ENCODE data around the gene ROS1. TPM values are rescaled to one million over a fixed set of nuclear protein-coding genes. Genes with fewer than 3 reads are reported as not detected.

ROS1 gene
- total RNA-seq, 4 donors from 2014 or later = not detected

DNA sequence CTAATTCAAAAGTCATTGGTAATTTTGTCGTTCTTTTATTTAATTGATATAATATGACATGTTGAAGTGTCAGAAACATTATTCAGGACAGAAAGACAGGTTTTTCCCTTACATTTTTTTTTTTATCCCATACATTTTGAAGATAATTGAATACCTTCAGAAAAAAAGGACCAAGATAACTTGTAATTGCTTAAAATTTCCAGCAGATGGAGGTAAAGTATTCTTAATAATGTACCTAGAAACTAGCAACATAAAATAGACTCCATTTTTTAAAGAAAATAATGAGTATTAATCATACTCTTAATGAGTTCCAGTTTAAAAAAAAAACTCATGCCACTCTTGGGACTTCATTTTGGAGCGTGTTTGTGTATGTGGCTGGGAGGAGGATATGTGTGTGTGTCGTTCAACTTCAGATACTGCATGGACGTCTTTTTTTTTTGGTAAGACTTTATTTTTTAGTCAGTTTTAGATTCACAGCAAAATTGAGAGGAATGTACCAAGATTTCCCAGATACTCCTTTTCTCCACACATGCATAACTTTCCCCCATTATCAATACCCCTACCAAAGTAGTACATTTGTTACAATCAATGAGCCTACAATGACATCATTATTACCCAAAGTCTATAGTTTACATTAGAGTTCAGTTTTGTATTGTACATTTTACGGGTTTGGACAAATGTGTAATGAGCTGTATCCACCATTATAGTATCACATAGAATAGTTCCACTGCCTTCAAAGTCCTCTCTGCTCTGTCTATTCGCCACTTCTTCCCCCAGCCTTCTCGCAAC is 79.4 kb downstream of the ROS1 start:
- TF ChIP-seq, protein P1, sequence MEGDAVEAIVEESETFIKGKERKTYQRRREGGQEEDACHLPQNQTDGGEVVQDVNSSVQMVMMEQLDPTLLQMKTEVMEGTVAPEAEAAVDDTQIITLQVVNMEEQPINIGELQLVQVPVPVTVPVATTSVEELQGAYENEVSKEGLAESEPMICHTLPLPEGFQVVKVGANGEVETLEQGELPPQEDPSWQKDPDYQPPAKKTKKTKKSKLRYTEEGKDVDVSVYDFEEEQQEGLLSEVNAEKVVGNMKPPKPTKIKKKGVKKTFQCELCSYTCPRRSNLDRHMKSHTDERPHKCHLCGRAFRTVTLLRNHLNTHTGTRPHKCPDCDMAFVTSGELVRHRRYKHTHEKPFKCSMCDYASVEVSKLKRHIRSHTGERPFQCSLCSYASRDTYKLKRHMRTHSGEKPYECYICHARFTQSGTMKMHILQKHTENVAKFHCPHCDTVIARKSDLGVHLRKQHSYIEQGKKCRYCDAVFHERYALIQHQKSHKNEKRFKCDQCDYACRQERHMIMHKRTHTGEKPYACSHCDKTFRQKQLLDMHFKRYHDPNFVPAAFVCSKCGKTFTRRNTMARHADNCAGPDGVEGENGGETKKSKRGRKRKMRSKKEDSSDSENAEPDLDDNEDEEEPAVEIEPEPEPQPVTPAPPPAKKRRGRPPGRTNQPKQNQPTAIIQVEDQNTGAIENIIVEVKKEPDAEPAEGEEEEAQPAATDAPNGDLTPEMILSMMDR (IDR thresholded peaks at IDR 0.05 in 4 of 5, conservative IDR thresholded peaks at IDR 0.05 in 1 of 5) = peak in 4 of 5 experiments; percentile 23 to 55 (median 53)
- TF ChIP-seq POLR2A (IDR thresholded peaks at IDR 0.05) = no peak
- DNase-seq = no peak
- Histone ChIP-seq H3K4me3 (peak overlapping the region in 2 of 4 donors; percentile 11 to 18), H3K36me3 (no peaks in the 10 kb centered on the region), H3K9me3 (no peaks in the 10 kb centered on the region), H3K4me1 (no peaks in the 10 kb centered on the region), H3K27ac (no peak overlapping the region), H3K27me3 (no peaks in the 10 kb centered on the region)
- peak; percentile 33 to 44 for ATAC-seq
- intact Hi-C loops (cut with DNase I; ENCODE audit: low total_unique reads) (loop anchor here (1.0 kb wide), 1 partner anchor 210 kb away; no protein-coding TSS in a partner anchor), in situ Hi-C loops (cut with MboI; ENCODE audit: low sequenced_read_pairs in 4 of 4) (loop anchor here (5.0 to 25.0 kb wide), 6 partner anchors 98 to 384 kb away; partner anchors contain the start of gene GOPC (in 2 of the 4))

DNA sequence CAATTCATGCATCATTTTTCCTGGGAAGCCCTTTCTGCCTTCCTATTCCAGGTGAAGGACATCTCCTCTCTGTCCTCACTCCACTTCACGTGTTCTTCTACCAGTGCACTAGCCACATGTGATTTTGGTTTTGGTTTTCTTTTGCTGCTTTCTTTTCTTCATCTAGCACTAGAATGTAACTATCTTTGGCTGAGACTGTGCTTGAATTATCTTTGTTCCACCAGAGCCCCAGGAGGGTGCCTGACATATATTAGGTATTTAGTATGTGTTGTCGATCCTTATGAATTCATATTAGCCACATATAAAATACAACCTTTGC is 80.5 kb downstream of the ROS1 start:
- Histone ChIP-seq H3K36me3 (no peaks in the 10 kb centered on the region), H3K4me3 (no peak overlapping the region), H3K27ac (no peak overlapping the region), H3K4me1 (no peaks in the 10 kb centered on the region), H3K9me3 (no peaks in the 10 kb centered on the region), H3K27me3 (no peaks in the 10 kb centered on the region)
- intact Hi-C loops (cut with DNase I; ENCODE audit: low total_unique reads) = loop anchor here (2.0 kb wide), 2 partner anchors 102 to 260 kb away; no protein-coding TSS in a partner anchor
- in situ Hi-C loops (cut with MboI; ENCODE audit: low sequenced_read_pairs in 4 of 4) = loop anchor here (5.0 to 25.0 kb wide), 6 partner anchors 100 to 383 kb away; partner anchors contain the start of gene GOPC (in 2 of the 4)
- DNase-seq (no peak), ATAC-seq (no peak)
- TF ChIP-seq POLR2A (IDR thresholded peaks at IDR 0.05) = no peak
- TF ChIP-seq, protein P1 (IDR thresholded peaks at IDR 0.05 in 4 of 5, conservative IDR thresholded peaks at IDR 0.05 in 1 of 5) = no peak

DNA sequence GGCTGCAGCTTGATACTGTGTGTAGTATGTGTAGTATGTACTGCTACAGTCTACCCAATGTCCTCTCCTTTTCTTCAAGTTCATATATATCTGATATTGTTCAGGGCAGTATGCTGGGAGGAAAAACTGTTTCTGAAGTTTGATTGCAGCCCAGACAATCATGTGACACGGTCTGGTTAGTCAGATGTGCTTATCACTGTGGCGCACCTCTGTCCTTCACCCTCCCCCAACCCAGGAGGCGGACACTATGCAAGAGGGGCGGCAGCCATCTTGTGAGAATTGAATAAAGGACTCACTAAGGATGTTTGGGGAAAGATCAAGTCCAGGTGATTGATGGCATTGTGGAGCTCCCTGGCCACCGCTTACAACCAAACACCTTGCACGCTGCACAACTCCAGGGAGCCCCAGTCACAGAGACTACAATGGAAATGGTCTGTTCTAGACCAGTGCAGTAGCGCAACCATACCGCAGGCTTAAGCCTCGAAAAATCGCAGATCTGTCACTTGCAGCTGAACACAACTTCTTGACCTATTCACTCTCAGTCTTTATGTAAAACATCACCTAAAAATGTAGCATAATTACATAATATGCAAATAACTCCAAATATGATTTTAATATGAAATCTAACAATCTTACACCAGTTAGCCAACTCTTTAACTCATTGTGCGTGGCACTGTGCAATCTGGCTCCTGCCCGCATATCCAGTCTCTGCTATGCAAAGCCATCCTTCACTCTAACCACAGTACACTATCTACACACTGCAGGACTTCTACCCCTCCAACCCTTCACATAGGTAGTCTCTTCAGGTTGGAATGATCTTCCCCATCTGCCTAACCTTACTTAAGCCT is 81.1 kb downstream of the ROS1 start:
- intact Hi-C loops (cut with DNase I; ENCODE audit: low total_unique reads) (loop anchor here (2.0 kb wide), 2 partner anchors 102 to 260 kb away; no protein-coding TSS in a partner anchor), in situ Hi-C loops (cut with MboI; ENCODE audit: low sequenced_read_pairs in 4 of 4) (loop anchor here (5.0 to 25.0 kb wide), 6 partner anchors 100 to 382 kb away; partner anchors contain the start of gene GOPC (in 2 of the 4))
- no peak for DNase-seq

DNA sequence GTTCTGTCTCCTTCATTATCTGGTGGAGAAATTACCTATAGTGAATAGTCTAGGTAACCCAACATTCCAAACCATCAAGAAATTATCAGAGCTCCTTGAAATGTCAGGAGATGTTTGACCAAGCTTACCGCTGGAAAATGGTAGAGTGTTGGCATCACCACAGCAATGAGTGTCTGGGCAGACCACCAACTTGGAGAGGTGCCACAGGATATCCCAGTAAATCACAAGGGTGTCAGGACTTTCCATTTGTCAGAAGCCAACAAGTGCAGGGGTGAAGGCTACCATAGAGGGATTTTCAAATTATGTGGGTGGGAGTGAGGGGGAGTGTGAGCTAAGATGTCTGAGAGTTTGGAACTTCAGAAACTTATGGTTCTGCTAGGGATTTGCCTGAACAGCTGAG is 87.2 kb downstream of the ROS1 start:
- ATAC-seq (no peak), DNase-seq (no peak)
- intact Hi-C loops (cut with DNase I; ENCODE audit: low total_unique reads) = no loop called here
- no peaks in the 10 kb centered on the region for H3K27me3 ChIP-seq
- H3K4me1 ChIP-seq = no peaks in the 10 kb centered on the region
- no peaks in the 10 kb centered on the region for H3K9me3 ChIP-seq
- H3K36me3 ChIP-seq = no peaks in the 10 kb centered on the region
- in situ Hi-C loops (cut with MboI; ENCODE audit: low sequenced_read_pairs in 4 of 4) = loop anchor here in 2 of 4 donors (25.0 kb wide), 2 partner anchors 249 to 376 kb away; no protein-coding TSS in a partner anchor
- no peak for TF ChIP-seq POLR2A (IDR thresholded peaks at IDR 0.05)
- TF ChIP-seq, protein P1 (IDR thresholded peaks at IDR 0.05 in 4 of 5, conservative IDR thresholded peaks at IDR 0.05 in 1 of 5) = no peak
- no peak overlapping the region for H3K27ac ChIP-seq
- H3K4me3 ChIP-seq = no peak overlapping the region

More for the DNA sequence above, 81.1 kb downstream of the ROS1 start:
- no peak overlapping the region for H3K4me3 ChIP-seq
- no peak for ATAC-seq
- no peak for TF ChIP-seq POLR2A (IDR thresholded peaks at IDR 0.05)
- TF ChIP-seq, protein P1 (IDR thresholded peaks at IDR 0.05 in 4 of 5, conservative IDR thresholded peaks at IDR 0.05 in 1 of 5) = no peak
- no peaks in the 10 kb centered on the region for H3K4me1 ChIP-seq
- no peaks in the 10 kb centered on the region for H3K9me3 ChIP-seq
- H3K36me3 ChIP-seq = no peaks in the 10 kb centered on the region
- no peaks in the 10 kb centered on the region for H3K27me3 ChIP-seq
- H3K27ac ChIP-seq = no peak overlapping the region

Data from gastrocnemius medialis (tissue), 4 donors.